NCI-H146 treated with DMSO at 0.1 percent for 48 hours (cell line): ENCODE data around the gene EIF2S3B.

Source experiments
- DNase-seq: peaks from one replicate; lab custom pipeline; 2025; ENCODE audit not compliant: unreplicated experiment; lab: John Stamatoyannopoulos, UW

Gene EIF2S3B

GRCh38 chr12:10553148-10553547, 47.5 kb downstream of the EIF2S3B start:
- DNase-seq, result no peak

- no peak for DNase-seq
Measured at GRCh38 chr12:10554228-10554755, 48.6 kb downstream of the EIF2S3B start.

GRCh38 chr12:10554756-10555481, 49.2 kb downstream of the EIF2S3B start:
- DNase-seq, result no peak

GRCh38 chr12:10557329-10557728, 51.6 kb downstream of the EIF2S3B start:
- DNase-seq, result no peak

- no peak for DNase-seq
Measured at GRCh38 chr12:10557766-10558165, 52.1 kb downstream of the EIF2S3B start.
